Muscle of arm (tissue), 12 donors: ENCODE data around the gene ZNF800. TPM values are rescaled to one million over a fixed set of nuclear protein-coding genes. Genes with fewer than 3 reads are reported as not detected.

ENCODE experiments used
- DNase-seq: peaks from one replicate; pipeline ENCODE4 v3.0.0-alpha.2; 2013
- polyA plus RNA-seq, 12 donors: library from polyadenylated mRNA; unstranded; fragments of 120-200 nt; gene quantifications; one replicate each; pipeline ENCODE4 v1.2.1, GENCODE V29; 2013; ENCODE audit not compliant: insufficient read length in 12 of 12

Gene ZNF800
- polyA plus RNA-seq, 12 donors = 12.2 to 24.1 (median 15.7) TPM; not detected in 1

DNA sequence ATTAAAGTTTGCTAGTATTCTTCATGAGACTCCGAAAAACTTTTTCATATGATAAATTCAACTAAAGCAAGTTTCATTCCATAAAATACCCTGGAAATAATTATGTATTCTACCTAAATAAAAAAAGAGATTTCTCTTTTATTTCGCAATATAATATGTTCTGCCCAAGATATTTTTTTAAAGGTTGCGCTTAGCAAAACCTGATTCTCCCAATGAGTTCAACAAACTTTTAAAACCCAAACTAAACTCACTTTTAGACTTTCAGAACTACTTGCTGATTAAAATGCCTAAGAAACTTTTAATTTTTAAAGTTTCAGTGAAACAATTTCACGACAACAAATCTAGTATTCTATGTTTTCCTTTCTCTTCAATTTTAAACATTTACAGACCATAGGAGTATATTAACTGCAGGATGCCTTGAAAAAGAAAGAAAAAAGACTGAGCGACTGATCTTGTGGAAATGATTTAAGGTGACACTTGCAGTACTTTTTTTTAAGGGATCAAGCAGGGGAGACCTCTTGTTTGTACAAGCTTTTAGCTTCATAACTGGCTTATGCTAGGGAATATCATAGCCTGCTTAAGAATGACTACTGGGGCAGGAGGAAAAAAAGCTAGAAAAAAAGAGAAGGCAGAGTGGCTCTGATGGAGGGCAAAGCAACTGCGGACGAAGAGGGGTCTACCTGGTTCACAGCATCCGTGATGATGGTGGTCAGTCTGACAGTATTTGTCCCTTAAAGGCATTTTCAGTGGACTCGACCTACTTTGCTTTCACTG is 1.5 kb downstream of the ZNF800 start:
- DNase-seq = peak; percentile 1

GRCh38 chr7:127390186-127390816 is 2.2 kb downstream of the ZNF800 start:
- no peak for DNase-seq

- DNase-seq = no peak
Observed at GRCh38 chr7:127389321-127389720, 3.2 kb downstream of the ZNF800 start.

DNA sequence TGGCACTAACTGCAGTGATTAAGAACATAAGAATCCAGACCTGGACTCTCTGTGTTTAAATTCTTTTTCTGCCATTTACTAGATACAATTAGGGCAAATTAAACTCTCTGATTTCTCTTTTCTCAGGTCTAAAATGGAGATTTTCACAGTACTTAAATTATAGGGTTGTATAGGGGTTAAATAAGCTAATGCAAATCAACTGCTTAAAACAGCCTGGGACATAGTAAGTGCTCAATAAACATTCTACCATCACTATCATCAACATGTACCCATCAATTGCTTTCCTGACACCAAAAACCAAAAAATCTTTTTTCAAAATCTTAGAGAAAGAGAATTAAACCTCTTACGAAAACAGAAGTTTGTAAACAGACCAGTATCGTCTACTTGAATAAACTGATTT is 4.5 kb downstream of the ZNF800 start:
- no peak for DNase-seq

DNA sequence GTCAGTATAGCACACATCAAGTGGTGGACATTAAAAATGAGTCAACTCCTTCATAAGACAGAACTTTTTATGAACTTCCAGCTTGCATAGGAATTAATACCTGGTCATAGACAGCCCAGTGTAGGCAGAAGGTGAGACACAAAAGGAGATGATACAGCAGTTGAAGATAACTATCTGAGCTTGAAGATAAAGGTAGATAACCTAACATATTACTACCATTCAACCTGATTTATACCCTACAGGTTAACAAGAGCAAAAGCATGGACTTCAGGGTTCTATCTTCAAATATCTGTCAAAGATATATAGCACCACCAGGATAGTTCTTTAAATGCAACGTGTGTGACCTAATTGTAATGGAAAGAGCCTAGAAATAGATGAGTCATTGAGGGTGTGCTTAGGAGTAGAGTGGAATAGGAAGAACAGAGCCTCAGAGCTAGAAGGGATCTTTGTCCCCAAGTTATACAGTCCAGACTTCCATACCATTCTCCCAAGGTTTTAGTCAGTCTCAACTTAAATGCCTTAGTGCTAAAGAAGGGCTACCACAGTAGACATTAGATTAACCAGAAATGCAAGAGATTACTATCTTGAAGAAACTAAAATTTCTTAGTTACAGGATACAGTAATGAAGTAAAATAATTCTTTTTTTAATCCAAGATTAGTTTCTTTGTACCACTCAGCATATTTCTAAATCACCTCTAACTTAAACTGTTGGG is 9.2 kb downstream of the ZNF800 start:
- DNase-seq = no peak

DNA sequence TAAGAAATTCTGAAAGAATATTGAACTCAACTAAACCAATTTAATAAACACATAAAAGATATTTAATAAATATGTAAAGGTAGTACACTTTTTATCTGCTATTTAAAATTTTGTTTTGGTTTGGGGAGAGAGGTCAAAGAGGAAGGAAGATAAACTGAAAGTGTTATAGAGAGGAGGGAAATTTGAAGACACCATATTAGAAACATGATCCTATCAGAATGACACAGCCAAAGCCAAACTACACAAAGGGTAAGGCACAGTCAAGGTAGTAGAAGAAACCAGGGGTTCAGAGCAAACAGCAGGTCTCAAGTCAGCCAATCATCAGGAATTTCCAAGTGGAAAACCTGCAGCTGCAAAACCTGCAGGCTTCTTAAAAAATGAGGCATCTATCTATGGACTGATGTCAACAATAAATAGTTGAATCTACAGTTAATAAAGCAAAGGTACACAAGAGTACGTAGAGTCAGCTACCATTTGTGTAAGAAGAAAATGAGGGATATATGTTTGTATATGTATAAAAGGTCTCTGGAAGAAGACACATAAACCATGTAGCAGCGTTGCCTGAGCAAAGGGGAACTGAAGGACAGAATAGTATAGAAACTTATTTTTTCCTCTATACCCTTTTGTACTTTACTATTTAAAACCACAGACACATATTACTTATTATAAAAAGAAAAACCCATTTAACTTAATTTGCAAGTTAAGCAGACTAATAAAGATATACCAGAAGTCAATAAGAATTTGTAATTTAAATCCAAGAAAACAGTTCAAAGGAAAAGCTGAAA is 10.0 kb downstream of the ZNF800 start:
- DNase-seq = no peak

DNA sequence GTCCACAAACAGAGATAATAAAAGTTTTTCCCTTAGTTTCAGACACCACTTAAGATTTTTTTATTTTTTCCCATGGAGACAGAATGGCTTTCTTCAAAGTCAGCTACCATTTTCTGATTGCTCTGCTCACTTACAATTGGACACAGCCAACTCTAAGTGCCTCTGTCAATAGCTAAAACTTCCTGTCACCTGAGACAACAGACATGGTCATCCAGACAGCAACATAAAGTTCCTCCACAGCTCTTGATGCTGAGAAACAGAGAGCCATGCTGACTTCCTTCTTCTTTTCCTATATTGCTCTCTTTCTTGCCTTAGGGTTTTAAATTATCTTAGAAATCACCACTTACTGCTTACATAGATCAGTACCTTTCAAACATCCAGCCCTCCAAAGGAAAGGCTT is 12.0 kb downstream of the ZNF800 start:
- no peak for DNase-seq

GRCh38 chr7:127379642-127380041 is 12.9 kb downstream of the ZNF800 start:
- DNase-seq = no peak

GRCh38 chr7:127378537-127378936 is 14.0 kb downstream of the ZNF800 start:
- DNase-seq = no peak

- no peak for DNase-seq
Observed at GRCh38 chr7:127377425-127377824, 15.1 kb downstream of the ZNF800 start.

- DNase-seq = no peak
Observed at GRCh38 chr7:127375631-127376030, 16.9 kb downstream of the ZNF800 start.

- DNase-seq = no peak
Observed at GRCh38 chr7:127367679-127368078, 24.8 kb downstream of the ZNF800 start.

DNA sequence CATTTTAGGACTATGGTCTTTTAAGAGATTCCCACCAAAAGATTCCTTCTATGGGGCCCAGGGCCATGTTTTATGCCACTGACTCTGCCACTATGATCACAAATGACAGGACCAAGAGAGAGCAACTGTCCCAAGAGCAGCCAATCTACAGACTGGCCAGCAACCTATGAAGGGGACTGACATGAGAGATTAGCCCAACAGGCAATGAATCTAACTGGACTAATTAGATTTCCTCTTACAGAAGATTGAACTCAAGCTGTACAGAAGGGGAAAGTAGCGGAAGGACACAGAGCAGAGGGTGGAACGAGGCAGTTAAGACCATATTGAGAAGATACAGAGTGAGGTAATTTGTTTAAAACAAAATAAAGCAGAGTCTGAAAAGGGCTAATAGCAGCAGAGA is 25.8 kb downstream of the ZNF800 start:
- DNase-seq = no peak

DNA sequence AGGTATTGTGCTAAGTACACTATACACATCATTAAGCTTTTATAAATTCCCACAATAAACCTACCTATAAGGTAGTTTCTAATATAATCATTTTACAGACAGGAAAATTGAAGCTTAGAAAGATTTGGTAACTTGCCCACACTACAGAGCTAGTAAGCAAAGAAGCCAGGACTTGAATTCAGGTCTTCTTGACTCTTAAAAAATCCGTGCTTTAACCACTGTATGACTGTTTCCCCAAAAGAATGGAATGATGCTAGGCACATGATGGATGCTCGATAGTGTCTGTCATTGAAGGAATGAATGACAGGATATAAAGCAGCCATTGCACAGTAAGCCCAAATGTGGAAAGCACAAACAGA is 26.6 kb downstream of the ZNF800 start:
- no peak for DNase-seq

DNA sequence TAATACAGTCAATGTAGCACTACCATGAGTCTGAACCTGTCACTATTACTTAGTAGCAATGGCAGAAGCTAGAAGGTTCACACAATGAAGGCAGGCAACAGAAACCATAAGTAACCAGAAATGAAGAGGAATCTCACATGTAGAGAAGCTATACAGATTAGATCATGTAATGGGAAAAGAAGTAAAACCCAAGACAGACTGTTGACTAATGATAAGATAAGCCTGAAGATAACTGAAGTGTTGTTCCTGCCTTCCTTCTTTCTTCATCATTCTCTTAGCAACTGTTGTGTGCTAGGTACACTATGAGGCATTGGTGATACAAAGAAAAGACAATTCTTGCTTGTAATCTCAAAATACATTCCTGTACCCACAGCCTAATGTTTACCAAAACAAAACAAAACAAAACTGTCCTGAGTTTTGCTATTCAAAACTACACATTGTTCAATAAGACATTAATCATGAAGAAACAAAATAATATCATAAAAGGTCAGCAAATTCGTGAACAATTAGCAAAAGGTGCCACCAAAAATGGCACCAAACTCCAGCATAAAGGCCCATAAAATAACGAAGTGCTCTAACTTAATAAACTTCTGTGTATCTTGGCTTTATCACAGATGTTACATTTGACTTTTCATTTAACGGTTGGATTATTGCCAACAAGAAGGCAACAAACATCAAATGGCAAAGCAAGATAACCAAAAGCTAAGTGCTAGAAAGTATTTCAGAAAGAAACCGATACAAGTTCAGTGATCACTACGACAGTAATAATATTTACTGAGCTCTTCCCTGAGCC is 27.1 kb downstream of the ZNF800 start:
- no peak for DNase-seq

- no peak for DNase-seq
Observed at GRCh38 chr7:127362364-127363027, 30.0 kb downstream of the ZNF800 start.

- no peak for DNase-seq
Observed at GRCh38 chr7:127361736-127362135, 30.8 kb downstream of the ZNF800 start.

DNA sequence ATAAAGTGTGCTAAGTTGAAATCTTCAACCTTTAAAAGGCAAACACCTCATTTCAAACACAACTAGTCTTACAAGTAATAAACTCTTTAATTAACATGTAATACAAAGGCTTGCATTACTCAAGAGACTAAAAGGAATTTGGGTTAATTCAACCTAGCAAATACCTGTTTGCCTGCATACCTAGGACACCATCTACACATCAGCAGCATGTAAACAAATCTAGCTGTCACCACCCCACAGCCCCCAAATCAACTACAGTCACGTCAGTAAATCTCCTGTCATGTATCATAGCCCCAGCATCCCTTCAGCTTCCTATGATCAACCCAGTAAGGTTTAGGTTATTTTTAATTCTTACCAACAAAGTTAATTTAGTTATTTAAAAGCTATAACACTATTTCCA is 33.5 kb downstream of the ZNF800 start:
- DNase-seq = no peak

GRCh38 chr7:127353897-127354296 is 38.6 kb downstream of the ZNF800 start:
- no peak for DNase-seq

DNA sequence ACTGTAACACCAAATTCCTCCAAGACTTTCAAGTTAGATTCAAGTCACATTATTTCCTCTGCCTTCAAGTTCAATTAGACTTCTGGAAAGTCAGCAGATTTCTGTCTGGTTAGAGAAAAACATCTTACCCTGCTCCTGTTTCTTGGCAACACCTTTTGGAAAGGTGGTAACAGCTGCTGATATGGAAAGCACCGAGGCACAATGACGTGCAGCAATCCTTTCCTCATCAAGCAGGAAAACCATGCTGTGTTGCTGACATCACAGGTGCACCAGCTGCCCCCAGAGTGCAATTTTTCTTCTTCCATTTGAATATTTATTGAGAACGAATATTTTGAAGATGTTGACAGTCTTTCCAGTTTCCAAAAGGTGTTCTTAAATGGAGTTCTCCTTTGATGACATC is 41.9 kb downstream of the ZNF800 start:
- no peak for DNase-seq

DNA sequence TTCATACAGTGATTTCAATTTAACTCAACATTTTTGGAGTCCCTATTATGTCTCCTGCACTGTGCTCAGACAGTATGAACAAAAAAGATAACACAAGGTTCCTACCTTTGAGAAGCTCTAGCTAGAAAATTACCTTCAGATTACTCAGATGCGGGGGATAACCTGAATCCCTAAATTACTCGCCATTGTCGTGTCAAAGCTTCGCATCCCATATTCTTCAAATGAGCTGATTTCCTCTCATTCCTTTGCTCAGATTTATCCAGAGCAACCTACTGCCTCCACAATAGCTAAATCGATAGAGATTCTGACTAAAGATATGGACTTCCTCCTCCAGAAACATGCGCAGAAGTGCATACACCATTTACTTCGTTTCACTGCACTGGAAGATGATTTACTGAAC is 42.6 kb downstream of the ZNF800 start:
- no peak for DNase-seq
